Gastrocnemius medialis (tissue), 4 donors: ENCODE results near the gene E2F4. TPM values are rescaled to one million over a fixed set of nuclear protein-coding genes. Genes with fewer than 3 reads are reported as not detected.
A peak's percentile ranks its signal among the peaks of the same experiment; 100 is the strongest.

Experiments used
- ATAC-seq, 2 donors: fragments of 150-250 bp; one replicate each; pipeline ENCODE4 v1.9.1; 2016
- DNase-seq, 2 donors: peaks; one replicate each; pipeline ENCODE4 v3.0.0-alpha.2; 2019
- H3K27ac ChIP-seq, 4 donors: fragments of 200-600 bp; sonication (generic); 1 replicate in 1 of 4; 2 replicates in 3 of 4; pipeline ENCODE4 v1.5.1; 2016 to 2018; ENCODE audit warnings: mild to moderate bottlenecking in 2 of 4, moderate library complexity in 1 of 4
- H3K27me3 ChIP-seq, 3 donors: fragments of 200-600 bp; sonication (generic) in 2 of 3; 1 replicate in 1 of 3; 2 replicates in 2 of 3; pipeline versions ENCODE4 v1.5.1 to v1.6.0; 2016 to 2019; ENCODE audit warnings: mild to moderate bottlenecking in 1 of 3, moderate library complexity in 1 of 3
- H3K36me3 ChIP-seq, 2 donors: fragments of 200-600 bp; sonication (generic) in 1 of 2; one replicate each; pipeline ENCODE4 v1.5.1; 2017 to 2018
- H3K4me1 ChIP-seq, 2 donors: fragments of 200-600 bp; sonication (generic) in 1 of 2; one replicate each; pipeline ENCODE4 v1.5.1; 2016 to 2017; ENCODE audit warnings: mild to moderate bottlenecking in 2 of 2
- H3K4me3 ChIP-seq, 4 donors: fragments of 200-600 bp; sonication (generic) in 3 of 4; 1 replicate in 1 of 4; 2 replicates in 3 of 4; pipeline ENCODE4 v1.5.1; 2016 to 2019; ENCODE audit warnings: mild to moderate bottlenecking in 2 of 4
- H3K9me3 ChIP-seq, 3 donors: fragments of 200-600 bp; sonication (generic) in 2 of 3; 1 replicate in 1 of 3; 2 replicates in 2 of 3; pipeline ENCODE4 v1.5.1; 2016 to 2019
- POLR2A ChIP-seq, 2 donors: fragments of 450-650 bp; IDR thresholded peaks; one replicate each; pipeline ENCODE4 v1.6.1; 2017; ENCODE audit warnings: antibody characterized with exemption in 2 of 2, mild to moderate bottlenecking in 2 of 2, moderate library complexity in 2 of 2
- in situ Hi-C, 4 donors: fragments of 200-750 bp; cut with MboI; loops; one replicate each; pipeline versions ENCODE4 v1.15.0 to v1.8.0; 2017; ENCODE audit warnings: low sequenced_read_pairs in 4 of 4
- intact Hi-C: fragments of 100-400 bp; cut with DNase I; formaldehyde crosslinking; loops from one replicate; pipeline ENCODE4 v1.15.1; 2023; ENCODE audit warnings: low total_unique reads
- microRNA counts, 2 donors: library from miRNA; unstranded; fragments of <30 nt; microRNA quantifications; one replicate each; lab custom pipeline; 2016
- microRNA-seq, 2 donors: library from miRNA; unstranded; fragments of <30 nt; microRNA quantifications; one replicate each; pipeline ENCODE4, GENCODE V29; 2016; ENCODE audit warnings: borderline replicate concordance in 2 of 2
- total RNA-seq, 4 donors: library from RNA; depleted of rRNA; stranded (reverse); fragments of >200 nt; gene quantifications; one replicate each; pipeline versions ENCODE4 v1.1.0 to v1.2.3, GENCODE V29; 2016
- TF ChIP-seq, protein P1 (sequence below), 5 experiments: fragments of 450-650 bp in 3 of 5; fragments of 200-600 bp in 2 of 5; sonication (generic) in 2 of 5; IDR thresholded peaks in 4 of 5; conservative IDR thresholded peaks in 1 of 5; 1 replicate in 4 of 5; 2 replicates in 1 of 5; pipeline ENCODE4 v1.5.1; 2016 to 2019; ENCODE audit warnings: antibody characterized with exemption in 5 of 5, mild to moderate bottlenecking in 3 of 5, moderate library complexity in 3 of 5

The E2F4 gene
- total RNA-seq, 4 donors from 2014 or later: 67.8 to 114 (median 96.5) TPM

DNA sequence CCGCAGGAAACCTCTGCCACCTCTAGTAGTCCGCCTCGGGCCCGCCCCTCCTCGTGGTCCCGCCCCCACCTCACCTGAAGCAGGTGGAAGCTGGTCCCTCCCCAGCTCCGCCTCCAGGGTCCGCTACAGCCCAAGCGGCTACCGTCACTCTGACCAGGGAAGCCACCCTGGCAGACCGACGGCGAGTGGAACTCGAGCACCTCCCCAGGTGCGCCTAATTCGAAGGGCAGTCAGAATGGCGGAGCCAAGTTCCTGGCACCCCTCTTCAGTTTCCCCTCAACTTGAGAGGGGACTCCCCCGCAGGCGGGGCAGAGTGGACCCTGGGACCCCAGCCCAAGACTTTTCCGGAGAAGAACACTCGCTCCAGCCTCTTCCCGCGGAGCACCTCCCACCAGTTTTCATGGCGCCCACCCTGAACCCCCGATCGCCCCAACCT, 54.8 kb downstream of the E2F4 start:
- peaks cover 60 to 62% of the 10 kb centered on the region in 2 donors for H3K4me1 ChIP-seq
- H3K9me3 ChIP-seq: no peaks in the 10 kb centered on the region
- TF ChIP-seq POLR2A (IDR thresholded peaks at IDR 0.05): no peak
- TF ChIP-seq, protein P1, sequence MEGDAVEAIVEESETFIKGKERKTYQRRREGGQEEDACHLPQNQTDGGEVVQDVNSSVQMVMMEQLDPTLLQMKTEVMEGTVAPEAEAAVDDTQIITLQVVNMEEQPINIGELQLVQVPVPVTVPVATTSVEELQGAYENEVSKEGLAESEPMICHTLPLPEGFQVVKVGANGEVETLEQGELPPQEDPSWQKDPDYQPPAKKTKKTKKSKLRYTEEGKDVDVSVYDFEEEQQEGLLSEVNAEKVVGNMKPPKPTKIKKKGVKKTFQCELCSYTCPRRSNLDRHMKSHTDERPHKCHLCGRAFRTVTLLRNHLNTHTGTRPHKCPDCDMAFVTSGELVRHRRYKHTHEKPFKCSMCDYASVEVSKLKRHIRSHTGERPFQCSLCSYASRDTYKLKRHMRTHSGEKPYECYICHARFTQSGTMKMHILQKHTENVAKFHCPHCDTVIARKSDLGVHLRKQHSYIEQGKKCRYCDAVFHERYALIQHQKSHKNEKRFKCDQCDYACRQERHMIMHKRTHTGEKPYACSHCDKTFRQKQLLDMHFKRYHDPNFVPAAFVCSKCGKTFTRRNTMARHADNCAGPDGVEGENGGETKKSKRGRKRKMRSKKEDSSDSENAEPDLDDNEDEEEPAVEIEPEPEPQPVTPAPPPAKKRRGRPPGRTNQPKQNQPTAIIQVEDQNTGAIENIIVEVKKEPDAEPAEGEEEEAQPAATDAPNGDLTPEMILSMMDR (IDR thresholded peaks at IDR 0.05 in 4 of 5, conservative IDR thresholded peaks at IDR 0.05 in 1 of 5): peak in 2 of 5 experiments; percentile 10 to 25
- no peaks in the 10 kb centered on the region for H3K36me3 ChIP-seq
- in situ Hi-C loops (no loop called here), intact Hi-C loops (loop anchor here (1.0 to 5.0 kb wide), 4 partner anchors 19 to 826 kb away; partner anchors contain the start of genes HSF4 and TMEM208)
- DNase-seq: peak in 1 of 2 donors; percentile 76
- H3K4me3 ChIP-seq: peak overlapping the region; percentile 84 to 93 (median 90)
- H3K27me3 ChIP-seq: no peaks in the 10 kb centered on the region
- ATAC-seq: peak; percentile 16 to 22
- peak overlapping the region; percentile 94 to 99 (median 98) for H3K27ac ChIP-seq

DNA sequence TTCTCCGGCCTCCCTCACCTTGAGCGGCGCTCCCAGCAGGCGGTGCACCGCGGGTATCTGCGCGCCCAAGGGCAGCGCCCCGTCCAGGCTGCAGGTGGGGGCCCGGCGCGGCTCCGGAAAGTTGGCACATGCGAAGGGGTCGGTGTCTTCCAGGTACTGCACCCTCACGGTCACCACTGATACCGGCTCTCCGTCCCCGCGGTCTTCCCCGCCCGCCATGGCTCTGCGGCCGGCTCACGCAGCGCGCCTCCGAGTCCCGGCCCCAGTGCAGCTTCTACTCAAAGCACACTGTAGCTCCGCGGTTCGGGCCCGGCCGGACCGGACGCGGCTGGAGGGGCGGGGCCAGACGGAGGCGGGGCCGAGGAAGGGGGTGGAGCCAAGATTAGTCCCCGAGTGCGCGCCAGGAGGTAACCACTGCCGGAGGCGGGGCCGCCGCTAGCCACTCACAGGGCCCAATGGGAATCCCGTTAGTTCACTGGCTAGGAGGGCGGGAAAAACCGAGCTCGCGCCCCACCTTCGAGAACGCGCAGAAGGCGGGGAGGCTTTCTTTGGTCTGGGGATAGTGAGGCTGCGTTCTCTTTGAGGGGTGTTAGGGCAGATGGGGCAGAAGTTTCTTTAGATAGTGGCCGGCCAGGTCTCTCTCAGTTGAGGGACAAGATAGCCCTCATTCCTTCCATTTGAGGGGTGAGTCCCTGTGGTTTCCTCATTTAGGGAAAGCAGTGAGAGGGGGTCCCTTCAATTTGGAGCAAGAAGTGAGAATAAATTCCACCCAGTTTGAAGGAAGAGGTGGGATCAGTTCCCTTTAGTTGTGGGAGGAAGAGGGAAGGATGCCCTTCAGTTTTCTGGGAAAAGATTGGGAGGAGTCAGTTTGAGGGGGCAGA, 55.5 kb downstream of the E2F4 start, which contains the start of gene FHOD1:
Gene FHOD1, minus strand, starts transcription at position 290 of the 881 bp plus-strand sequence. Its CDS starts 71 bp downstream, at position 219.
- H3K4me1 ChIP-seq: peaks cover 53 to 56% of the 10 kb centered on the region in 2 donors
- in situ Hi-C loops: no loop called here
- no peaks in the 10 kb centered on the region for H3K27me3 ChIP-seq
- intact Hi-C loops: loop anchor here (5.0 kb wide), 3 partner anchors 85 to 825 kb away; partner anchors contain the start of gene HSF4
- DNase-seq (peak; percentile 98 to 99), ATAC-seq (peak; percentile 45 to 46)
- peak within 1 kb of the TSS; percentile 94 to 99 (median 98) for H3K27ac ChIP-seq
- H3K36me3 ChIP-seq: no peaks in the 10 kb centered on the region
- H3K9me3 ChIP-seq: no peaks in the 10 kb centered on the region
- TF ChIP-seq POLR2A (IDR thresholded peaks at IDR 0.05): peak; percentile 86 to 93
- TF ChIP-seq, protein P1 (IDR thresholded peaks at IDR 0.05 in 4 of 5, conservative IDR thresholded peaks at IDR 0.05 in 1 of 5): peak in 1 of 5 experiments; percentile 6
- peak within 1 kb of the TSS; percentile 84 to 93 (median 90) for H3K4me3 ChIP-seq

DNA sequence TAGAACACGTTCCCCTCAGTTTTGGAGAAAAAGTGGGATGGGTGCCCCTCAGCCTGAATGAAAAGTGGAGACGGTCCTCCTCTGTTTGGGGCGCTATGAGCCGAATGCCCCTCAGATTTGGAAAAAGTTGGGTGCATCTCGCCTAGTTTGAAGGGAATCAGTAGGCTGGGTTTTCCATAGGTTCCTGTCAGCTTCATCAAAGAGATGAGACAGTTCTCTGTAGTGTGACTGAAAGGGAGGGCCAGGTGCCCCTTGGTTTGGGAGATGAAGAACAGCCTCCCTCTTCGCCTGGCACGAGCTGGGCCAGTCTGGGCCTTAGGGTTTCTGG, 56.1 kb downstream of the E2F4 start:
- in situ Hi-C loops (no loop called here), intact Hi-C loops (loop anchor here (5.0 kb wide), 3 partner anchors 86 to 824 kb away; partner anchors contain the start of gene HSF4)
- H3K36me3 ChIP-seq: no peaks in the 10 kb centered on the region
- no peaks in the 10 kb centered on the region for H3K9me3 ChIP-seq
- TF ChIP-seq POLR2A (IDR thresholded peaks at IDR 0.05): no peak
- TF ChIP-seq, protein P1 (IDR thresholded peaks at IDR 0.05 in 4 of 5, conservative IDR thresholded peaks at IDR 0.05 in 1 of 5): no peak
- peak overlapping the region; percentile 94 to 99 (median 98) for H3K27ac ChIP-seq
- ATAC-seq (no peak), DNase-seq (no peak)
- peaks cover 50% of the 10 kb centered on the region in 2 donors for H3K4me1 ChIP-seq
- peak overlapping the region; percentile 68 to 93 (median 88) for H3K4me3 ChIP-seq
- no peaks in the 10 kb centered on the region for H3K27me3 ChIP-seq

MicroRNA genes within 50 kb of the gene (microRNA counts, 767-probe panel; counts per million panel counts)
- 356 to 448 counts per million in 2 donors for microRNA hsa-miR-328 (lab: Ali Mortazavi, UCI)

Small RNA genes within 50 kb of the gene (microRNA-seq; reads per million reads assigned to microRNA genes)
- gene MIR328: 237 to 292 reads per million in 2 donors

Other genes starting within 250 kb of the E2F4 start
- 10 to 100 TPM; 10.3 to 30.3 (median 12.9) TPM for gene CES3, start 230.9 kb upstream of the E2F4 start, total RNA-seq
- 10 to 100 TPM; 12.0 to 82.7 (median 17.4) TPM for gene CES4A, start 203.6 kb upstream of the E2F4 start, total RNA-seq
- gene CBFB, start 163.0 kb upstream of the E2F4 start, total RNA-seq: 100 to 1,000 TPM in 2 of 4 donors, 10 to 100 TPM in 2; 38.9 to 105 (median 96.5) TPM
- gene PHAF1, start 82.2 kb upstream of the E2F4 start, total RNA-seq: 10 to 100 TPM; 23.3 to 63.4 (median 48.9) TPM
- gene B3GNT9, start 41.2 kb upstream of the E2F4 start, total RNA-seq: 1 to 10 TPM; 1.5 to 3.1 (median 2.6) TPM
- 10 to 100 TPM in 2 of 4 donors, 1 to 10 TPM in 2; 8.8 to 15.3 (median 10.1) TPM for gene TRADD, start 32.2 kb upstream of the E2F4 start, total RNA-seq
- 10 to 100 TPM in 3 of 4 donors, 1 to 10 TPM in 1; 7.0 to 16.3 (median 14.3) TPM for gene FBXL8, start 32.2 kb upstream of the E2F4 start, total RNA-seq
- 100 to 1,000 TPM in 1 of 4 donors, 10 to 100 TPM in 2, 1 to 10 TPM in 1; 9.0 to 111 (median 29.7) TPM for gene HSF4, start 27.4 kb upstream of the E2F4 start, total RNA-seq
- 100 to 1,000 TPM in 3 of 4 donors, 10 to 100 TPM in 1; 77.5 to 231 (median 173) TPM for gene NOL3, start 21.6 kb upstream of the E2F4 start, total RNA-seq
- gene MATCAP1, start 8.2 kb upstream of the E2F4 start, total RNA-seq: 1 to 10 TPM; 2.5 to 7.7 (median 4.5) TPM
- gene EXOC3L1, start 2.0 kb upstream of the E2F4 start, total RNA-seq: 1 to 10 TPM in 1 of 4 donors, under 1 TPM in 3; 0.20 to 2.3 (median 0.88) TPM
- under 1 TPM; 0.09 to 0.55 (median 0.29) TPM for gene ELMO3, start 7.0 kb downstream of the E2F4 start, total RNA-seq
- gene TMEM208, start 35.0 kb downstream of the E2F4 start, total RNA-seq: 10 to 100 TPM; 14.7 to 35.8 (median 29.2) TPM
- 10 to 100 TPM; 26.3 to 65.3 (median 52.4) TPM for gene FHOD1, start 55.3 kb downstream of the E2F4 start, total RNA-seq
- gene SLC9A5, start 56.8 kb downstream of the E2F4 start, total RNA-seq: 1 to 10 TPM in 3 of 4 donors, under 1 TPM in 1; 0.61 to 2.0 (median 1.2) TPM
- gene PLEKHG4, start 87.4 kb downstream of the E2F4 start, total RNA-seq: 10 to 100 TPM in 1 of 4 donors, 1 to 10 TPM in 3; 1.1 to 16.5 (median 2.6) TPM
- not detected for gene KCTD19, start 134.6 kb downstream of the E2F4 start, total RNA-seq
- not detected for gene LRRC36, start 134.7 kb downstream of the E2F4 start, total RNA-seq
- gene TPPP3, start 201.3 kb downstream of the E2F4 start, total RNA-seq: 10 to 100 TPM in 2 of 4 donors, 1 to 10 TPM in 2; 2.2 to 31.9 (median 7.1) TPM
- gene ZDHHC1, start 224.3 kb downstream of the E2F4 start, total RNA-seq: 10 to 100 TPM in 1 of 4 donors, 1 to 10 TPM in 3; 4.4 to 11.0 (median 8.9) TPM
- gene HSD11B2, start 239.0 kb downstream of the E2F4 start, total RNA-seq: 1 to 10 TPM in 2 of 4 donors, not detected in 2; 2.3 to 4.1 TPM